NCI-H2107 (cell line): Measurements from ENCODE around the gene IFT27.
A peak's percentile ranks its signal among the peaks of the same experiment; 100 is the strongest.

ENCODE experiments used
- DNase-seq: peaks from one replicate; lab custom pipeline; 2025; lab: John Stamatoyannopoulos, UW

IFT27 gene, protein sequence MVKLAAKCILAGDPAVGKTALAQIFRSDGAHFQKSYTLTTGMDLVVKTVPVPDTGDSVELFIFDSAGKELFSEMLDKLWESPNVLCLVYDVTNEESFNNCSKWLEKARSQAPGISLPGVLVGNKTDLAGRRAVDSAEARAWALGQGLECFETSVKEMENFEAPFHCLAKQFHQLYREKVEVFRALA

DNA sequence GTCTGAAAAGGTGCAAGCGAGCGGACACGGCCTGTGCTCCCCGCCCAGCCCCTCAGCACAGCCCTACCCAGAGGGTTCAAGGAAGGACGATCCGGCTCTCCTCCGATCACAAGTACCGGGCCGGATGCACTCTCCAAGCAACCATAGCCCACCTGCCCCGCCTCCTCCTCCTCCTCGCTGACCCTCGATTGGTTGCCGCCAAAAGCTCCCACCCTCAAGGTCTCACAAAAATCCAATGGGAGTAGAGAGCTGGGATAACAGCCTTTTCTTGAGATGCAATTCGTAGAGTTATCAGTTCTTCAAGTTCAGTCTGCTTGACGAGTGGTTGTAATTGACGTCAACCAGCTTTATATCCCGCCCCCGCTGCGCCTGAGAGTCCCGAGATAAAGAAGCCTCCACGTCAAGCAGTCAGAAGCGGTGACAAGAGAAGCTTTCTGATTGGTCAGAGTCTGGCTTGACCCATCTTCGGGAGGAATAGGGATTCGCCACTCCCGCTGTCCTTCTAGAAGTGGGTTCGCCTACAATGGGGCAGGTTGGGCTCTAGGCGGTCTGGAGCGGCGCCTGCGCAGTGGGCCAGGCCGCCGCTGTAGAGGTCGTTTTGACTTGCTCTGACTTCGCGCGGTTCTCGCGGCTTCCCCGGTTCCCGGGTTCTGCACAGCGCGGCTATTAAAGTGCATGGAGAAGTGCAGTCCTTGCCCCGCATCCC, at the start of gene IFT27:
Gene IFT27 (minus strand): TSS at position 156 of the 706 bp plus-strand sequence. CDS start 412 bp downstream, outside the sequence.
- peak; percentile 93 for DNase-seq

DNA sequence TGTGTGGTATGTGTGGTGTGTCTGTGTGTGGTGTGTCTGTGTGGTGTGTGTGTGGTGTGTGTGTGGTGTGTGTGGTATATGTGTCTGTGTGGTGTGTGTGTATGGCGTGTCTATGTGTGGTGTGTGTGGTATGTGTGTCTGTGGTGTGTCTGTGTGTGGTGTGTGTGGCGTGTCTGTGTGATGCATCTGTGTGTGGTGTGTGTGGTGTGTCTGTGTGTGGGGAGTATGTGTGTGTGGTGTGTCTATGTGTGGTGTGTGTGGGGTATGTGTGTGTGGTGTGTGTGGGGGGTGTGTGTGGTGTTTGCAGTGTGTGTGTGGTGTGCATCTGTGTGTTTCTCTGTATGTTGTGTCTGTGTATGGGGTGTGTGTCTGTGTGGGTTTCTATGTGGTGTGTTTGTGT, 48.7 kb upstream of the IFT27 start:
- no peak for DNase-seq

DNA sequence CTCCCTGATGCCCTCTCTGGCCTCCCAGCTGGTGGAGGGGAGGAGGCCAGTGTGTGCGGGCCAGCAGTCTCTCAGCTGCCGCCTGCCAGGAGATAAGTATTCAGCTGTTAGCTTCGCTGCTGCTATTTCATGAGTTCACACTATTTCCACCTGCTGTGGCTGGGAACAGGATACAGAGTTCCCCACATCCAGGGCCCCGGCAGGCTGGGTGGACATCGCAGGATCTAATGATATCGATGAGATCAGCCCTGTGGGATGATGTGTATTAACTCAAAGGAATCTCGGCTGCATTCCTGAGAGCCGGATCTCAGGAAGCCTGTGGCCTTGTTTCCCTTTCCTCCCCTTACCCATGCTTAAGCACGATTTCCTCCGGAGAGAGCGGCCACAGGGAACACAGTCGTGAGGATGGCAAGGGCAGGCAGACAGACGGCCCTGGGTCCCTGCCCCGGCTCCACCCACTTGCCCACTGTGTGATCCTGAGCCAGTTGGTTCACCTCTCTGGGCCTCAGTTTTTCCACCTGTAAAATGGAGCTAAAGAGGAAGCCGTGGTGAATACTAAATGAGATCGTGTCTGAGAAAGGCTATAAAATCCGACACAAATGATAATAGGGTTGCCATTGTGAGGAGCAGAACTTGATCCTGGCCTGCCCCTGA, 47.4 kb upstream of the IFT27 start:
- no peak for DNase-seq

DNA sequence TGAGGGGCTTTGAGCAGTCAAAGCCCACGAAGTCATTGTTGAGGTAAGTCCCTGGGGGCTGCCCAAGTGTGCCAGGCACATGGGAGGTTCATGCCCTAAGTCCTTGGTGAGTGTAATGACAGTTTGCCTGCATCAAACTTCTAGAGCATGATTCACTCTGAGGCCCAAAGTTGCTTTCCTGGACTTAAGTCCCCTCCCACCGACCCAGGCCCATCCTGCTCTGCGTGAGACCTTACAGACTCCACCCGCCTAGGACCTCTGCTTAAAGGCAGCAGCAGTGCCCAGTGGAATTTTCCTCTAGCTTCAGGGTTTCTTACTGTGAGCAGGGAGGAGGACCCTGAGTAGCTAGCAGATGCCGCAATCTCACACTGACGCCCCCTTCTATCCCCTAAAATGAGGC, 46.7 kb upstream of the IFT27 start:
- no peak for DNase-seq

DNA sequence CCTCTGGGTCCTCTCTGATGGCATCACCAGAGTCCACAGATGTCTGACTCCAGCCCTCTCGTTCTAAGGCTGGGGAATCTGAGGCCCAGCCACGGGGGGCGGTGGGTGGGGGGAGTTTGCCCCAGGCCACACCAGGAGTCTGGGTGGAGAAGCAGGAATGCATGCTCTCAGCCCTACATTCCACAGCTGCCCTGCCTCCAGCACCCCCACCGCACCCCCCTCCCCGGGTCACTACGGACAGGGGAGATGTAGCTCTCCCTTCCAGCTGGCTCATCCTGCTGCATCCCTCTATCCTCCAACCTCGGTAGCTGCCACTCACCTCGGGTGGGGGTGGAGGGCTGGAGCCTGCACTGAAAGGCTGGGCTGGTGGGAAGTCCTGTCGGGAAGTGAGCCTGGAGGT, 43.2 kb upstream of the IFT27 start:
- no peak for DNase-seq

DNA sequence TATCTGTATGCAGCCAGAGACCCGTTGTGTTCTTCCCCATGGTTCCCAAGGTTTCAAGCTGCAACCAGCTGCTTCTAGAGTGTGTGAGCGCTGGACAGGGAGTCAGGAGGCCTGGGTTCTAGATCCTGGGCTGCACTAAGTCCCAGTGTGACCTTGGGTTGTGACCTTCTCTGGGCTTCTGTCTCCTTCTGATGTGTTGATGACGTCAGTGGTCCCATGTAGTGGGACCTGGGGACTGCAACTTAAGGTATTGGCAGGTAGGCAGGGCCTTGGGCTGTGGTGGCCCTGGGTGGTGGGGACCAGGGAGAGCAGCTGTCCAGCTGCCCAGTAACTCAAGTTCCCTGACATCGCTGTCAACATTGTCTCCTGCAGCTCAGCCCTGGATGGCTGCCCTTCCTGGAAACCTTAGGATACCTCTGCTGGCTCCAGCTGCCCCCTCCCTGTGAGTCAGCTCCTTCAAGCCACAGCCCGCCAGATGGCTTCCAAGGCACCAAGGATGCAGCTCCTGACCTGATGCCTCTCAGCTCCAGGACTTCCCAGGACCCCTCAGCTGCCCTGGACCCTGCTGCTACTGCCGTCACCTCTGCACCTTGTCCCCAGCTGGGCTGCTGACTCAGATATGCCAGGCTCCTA, 42.2 kb upstream of the IFT27 start:
- no peak for DNase-seq

DNA sequence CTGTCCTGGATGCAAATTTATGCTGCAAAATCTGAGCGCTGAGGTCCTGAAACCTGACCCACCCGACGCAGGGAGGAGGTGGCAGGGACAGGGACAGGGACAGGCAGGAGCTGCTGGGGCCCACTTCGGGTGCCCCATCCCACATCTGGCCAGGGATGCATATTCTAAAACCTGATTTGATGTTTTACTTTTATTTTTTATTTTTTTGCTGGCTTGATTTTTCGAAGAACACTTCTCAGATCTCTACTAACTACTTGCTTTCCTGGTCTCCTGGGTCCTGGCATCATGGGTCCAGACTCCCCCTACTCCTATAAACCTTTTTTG, 41.6 kb upstream of the IFT27 start:
- no peak for DNase-seq

DNA sequence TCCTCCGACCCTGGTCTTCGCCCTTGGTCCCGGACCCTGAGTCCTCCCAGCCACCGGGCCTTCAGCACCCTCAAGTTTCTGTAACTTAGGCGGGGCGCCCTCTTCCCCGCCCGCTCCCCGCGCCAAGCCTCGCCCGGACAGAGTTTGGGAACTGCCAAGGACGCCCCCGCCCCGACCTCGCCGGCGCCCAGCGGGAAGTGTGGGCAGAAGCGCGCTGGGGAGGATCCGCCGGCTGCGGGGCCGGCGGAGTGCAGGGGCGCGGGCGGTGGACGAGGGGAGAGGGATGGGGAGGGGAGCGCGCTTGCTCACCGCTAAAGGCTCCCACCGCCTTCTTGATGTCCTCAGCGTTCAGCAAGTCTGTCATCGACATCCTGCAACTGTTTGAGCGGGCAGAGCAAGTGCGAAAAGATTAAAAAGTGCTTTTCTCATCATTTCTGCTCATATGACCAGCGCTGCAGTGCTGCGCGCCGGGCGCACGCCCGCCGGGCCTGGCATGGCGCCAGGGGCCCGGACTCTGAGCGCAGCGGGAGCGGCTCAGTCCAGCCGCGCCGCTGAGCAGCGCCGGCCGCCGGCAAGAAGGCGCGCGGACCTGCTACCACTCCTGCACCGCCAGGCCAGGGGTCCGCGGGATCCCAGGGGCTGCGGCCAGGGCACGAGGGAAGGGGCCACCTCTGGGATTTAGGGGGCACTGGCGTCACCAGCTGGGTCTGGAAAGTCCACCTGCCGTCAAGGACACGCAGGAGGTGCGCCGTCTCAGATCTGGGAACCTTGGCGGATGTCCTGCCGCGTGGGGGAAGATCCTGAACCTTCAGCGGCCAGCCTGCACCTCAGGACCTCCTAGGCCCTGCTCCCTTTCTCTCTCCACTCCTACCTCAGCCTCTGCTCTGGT, 41.0 kb upstream of the IFT27 start, which contains the start of gene PVALB:
Gene PVALB (minus strand): TSS at position 400 of the 889 bp plus-strand sequence. CDS start 30 bp downstream, at position 370.
- no peak for DNase-seq

DNA sequence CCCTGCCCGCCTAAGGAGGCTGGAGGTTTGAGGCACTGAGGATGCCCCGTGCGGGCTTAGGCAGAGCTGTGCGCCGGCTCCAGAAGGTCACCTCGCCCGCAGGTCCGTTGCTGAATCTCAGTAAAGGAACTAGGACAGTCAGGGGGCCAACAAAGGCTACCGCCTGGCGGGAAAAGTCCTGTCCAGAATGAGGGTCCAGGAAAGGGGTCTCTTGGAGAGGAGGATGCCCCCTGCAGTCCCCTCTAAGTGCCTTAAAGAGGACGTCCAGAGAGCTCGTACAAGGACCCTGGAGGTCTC, 40.4 kb upstream of the IFT27 start:
- DNase-seq = no peak

DNA sequence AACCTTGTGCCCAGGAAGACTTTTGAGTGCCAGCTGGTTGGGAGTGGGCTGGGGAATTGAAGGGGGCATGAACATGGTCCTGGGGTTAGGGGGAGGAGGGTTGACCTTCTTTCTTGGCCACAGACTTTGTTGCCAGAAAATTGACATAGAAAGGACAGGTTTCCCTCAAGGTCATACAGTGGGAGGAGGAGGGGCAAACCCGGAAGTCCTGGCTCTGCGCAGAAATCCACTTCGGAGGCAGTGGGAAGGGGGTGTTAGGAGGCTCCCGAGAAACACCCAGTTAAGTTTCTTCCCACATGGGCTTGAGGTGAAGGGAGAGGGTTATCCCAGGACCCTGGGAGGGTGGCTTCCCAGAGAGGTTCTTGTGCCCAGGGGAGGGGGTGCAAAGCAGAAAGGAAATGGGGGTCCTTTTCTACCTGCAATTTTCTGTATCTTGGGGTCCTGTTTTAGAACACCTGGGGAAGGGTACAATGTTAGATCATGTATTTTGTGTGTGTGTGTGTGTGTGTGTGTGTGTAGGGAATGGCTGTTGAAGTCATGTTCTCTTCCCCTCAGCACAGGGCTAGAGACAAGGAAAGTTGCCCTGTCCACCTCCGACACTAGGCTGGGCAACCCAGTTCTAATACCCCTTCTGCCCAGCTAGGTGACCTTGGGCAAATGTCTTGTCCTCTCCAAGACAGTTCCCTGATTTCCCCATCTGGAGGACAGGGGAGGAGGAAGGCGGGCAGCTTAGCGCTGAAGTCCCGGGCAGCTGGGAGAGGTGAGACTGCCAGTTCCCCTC, 39.8 kb upstream of the IFT27 start:
- DNase-seq = no peak

DNA sequence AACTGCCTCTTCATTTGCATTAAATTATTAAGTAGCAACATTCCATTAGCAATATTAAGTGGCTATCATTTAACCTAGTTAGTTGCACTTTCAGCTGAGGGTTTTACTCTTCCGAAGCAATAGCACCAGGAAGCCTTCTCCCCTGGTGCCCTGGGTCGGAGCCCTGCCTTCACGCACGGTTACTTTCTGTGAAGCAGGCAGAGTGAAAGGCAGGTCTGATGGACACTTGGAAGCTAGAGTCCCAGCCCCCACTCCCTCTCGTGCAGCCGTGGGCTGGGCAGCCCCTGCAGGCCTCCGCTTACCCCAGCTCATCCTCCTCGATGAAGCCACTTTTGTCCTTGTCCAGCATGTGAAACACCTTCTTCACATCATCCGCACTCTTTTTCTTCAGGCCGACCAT, 38.9 kb upstream of the IFT27 start:
- no peak for DNase-seq

DNA sequence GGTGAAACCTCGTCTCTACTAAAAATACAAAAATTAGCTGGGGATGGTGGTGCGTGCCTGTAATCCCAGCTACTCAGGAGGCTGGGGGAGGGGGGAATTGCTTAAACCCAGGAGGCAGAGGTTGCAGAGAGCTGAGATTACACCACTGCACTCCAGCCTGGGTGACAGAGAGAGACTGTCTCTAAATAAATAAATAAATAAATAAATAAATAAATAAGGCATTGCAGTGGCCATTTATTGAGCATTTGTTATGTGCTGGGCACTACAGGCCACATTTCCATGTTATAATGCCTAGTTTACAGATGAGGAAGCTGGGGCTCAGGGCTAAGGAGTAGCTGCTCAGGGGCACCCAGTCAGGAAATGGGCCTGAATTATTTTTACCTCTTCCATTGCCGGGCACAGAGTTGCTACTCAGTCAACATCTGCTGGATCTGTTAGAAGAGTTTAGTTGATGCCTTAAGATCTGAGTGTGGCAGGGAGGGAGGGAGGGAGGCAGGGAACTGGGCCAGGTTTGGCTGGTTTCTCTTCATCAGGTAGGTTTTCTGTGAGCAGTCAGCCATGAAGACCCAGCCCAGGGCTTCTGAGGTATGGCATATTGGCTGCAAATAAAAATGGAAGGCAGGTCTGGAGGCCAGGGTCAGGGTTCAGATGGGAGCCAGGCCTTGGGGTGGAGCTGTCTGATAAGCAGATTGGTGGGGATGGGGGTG, 35.3 kb upstream of the IFT27 start:
- no peak for DNase-seq

DNA sequence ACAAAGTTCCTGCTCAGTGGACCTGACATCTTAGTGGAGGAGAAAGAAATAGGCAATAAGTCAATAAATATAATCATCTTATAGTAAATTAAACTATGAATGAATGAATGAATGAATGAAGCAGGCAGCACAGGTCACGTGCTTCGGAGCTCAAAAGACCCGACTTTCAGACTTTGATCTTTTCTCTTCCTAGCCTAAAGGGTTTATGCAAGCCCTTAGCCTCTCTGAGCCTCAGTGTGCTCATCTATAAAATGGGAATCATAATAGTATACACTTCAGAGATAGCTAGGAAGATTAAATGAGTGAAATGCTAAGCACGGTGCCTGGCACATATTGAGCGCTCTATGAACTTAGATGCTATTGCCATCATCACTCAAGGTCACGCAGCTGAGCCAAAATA, 33.4 kb upstream of the IFT27 start:
- no peak for DNase-seq

DNA sequence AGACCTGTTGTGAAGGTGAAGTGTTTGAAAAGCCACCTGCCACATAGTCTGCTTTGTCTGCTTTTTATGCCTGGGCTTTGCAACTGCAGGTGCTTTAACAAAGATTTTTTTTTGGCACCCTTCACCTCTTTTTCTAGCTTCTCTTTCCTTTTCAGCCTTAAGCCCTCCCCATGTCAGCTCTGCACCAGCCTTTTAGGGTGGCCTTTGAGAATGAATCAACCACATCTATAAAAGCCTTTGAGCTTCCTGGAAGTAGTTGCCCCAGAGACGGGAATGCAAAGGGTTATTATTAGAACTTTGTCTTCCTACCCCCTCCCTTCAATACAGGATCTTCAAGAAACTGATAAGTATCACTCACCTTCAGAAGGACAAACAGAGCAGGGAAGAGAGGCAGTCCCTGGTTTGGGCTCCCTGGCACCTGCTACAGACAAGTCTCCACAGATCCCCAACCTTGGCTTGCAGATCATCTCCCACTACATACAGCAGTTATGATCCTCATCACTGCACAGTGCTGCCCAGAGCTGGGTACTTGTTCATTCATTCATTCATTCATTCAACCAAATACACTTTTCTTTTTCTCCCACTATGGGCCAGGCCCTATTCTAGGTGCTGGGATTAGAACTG, 32.9 kb upstream of the IFT27 start:
- peak; percentile 55 for DNase-seq

DNA sequence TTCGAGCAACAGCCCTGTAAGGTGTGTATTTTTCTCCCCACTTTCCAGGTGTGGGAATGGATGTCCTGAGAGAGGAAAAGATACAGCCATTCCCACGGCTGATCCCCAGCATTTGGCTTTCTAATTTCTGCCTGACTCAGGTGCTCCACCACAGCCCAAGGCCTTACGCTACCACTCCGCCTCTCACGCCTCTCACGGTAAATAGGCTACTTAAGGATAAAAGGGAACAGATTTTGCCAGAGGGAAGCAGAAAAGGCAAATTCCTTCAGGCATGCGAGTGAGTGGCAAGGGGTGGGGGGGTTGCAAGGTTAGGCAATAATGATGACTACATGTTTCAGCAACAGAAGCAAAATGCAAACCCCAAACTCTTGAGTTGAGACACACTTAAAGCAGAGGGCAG, 31.7 kb upstream of the IFT27 start:
- DNase-seq = no peak

DNA sequence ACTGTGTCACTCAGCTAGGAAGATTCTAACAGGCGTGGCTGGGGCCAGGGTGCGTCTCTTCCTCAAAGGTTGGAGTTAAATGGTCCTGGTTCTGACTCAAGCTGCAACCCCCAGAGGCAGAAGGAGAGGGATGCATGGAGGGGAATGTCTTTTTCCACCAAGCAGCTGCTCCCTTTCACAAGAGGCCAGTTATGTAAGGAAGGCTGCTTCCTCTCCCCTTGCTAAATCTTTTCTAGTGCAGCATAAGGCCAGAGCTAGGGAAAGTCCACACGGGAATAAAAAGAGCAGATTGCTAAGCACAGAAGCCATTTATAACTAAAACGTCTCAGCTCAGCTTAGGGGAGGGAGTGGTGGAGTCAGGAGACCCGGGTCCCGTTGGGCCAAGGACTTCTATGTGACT, 30.9 kb upstream of the IFT27 start:
- no peak for DNase-seq

DNA sequence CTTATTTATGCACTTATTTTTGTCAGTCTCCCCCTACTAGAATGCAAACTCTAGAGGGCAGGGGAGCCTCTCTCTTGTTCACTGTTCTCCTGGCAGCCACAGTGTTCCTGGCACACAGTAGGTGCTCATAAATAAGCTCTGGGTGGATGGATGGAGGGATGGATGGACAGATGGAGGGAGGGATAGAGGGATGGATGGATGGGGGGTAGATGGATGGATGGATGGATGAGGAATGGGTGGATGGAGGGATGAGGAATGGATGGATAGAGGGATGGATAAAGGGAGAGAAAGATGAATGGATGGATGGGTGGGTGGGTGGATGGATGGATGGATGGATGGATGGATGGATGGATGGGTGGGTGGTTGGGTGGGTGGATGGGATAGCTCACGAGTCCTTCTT, 27.4 kb upstream of the IFT27 start:
- no peak for DNase-seq

DNA sequence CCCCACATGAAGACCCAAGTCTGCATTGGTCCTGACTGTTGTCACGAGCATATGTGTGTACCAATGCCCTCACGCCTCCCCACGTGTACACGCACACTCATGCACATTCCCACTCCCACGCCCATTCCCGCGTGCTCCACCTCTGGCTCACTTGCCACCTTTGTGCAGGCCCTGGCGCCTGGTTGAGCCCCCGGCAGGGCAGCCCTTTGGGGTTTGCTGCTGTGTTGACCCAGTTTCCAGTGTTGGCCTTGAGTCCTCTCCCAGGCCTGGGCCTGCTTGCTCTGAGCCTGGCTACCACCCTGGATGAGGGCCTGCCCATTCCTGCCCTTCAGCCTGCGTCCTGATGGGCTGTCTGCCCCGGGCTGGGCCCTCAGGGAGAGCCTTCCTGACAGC, 22.8 kb upstream of the IFT27 start:
- no peak for DNase-seq

DNA sequence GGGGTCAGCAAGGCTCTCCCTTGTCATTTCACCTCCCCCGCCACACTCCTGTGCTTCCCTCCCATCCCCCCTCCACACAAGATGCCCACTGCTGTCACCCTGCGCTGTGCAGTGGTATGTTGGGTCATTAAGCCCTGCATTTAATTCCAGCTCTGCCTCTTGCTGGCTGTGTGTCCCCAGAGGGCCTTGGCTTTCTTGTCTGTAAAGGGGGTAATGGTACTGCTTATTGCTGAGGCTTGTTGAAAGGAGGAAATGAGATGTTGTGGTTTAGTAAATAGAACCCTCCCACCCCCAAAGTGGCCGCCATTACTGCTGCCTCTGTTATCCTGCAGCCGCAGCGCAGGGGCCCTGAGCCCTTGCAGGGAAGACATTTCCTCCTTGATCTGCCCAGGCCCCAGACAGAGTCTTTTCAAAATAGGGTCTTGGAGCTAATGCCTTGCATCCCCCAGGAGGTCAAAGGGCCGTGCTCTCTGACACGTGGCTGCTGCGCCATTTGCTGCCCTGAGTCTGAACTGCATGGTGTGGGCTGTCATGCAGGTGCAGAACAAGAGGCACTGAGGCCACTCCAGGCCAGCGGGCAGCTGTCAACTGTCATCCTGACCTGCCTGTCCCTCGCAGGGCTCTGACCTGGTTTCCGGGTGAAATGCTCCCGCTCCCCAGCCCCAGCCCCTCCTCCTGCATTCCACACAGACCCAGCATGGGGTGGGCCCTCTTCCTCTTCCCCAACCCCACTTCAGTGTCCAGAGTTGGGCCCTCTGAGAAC, 22.2 kb upstream of the IFT27 start:
- DNase-seq = no peak

DNA sequence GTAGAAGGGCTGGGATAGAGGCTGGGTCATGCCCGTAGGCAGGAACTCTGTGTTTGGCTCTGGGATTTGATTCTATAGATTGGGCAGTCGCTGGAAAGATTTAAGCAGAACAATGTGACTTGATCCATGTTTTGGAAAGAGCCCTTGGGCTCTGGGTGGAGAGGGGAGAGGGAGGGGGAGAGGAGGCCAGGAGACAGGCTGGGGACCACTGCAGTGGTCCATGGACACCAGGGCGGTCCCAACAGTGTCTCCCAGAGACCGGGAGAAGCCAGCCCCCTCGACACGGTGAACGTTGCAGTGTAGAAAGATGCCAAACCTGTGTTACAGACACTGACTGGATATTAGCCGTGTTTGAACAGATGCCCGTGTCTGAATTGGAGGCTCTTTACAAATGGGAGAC, 21.5 kb upstream of the IFT27 start:
- no peak for DNase-seq
